Measurements from ENCODE around the gene RSU1. TPM values are rescaled to one million over a fixed set of nuclear protein-coding genes. Genes with fewer than 3 reads are reported as not detected.

Gene RSU1
- total RNA-seq, 1 experiment from 2014 or later: 54.4 TPM

DNA sequence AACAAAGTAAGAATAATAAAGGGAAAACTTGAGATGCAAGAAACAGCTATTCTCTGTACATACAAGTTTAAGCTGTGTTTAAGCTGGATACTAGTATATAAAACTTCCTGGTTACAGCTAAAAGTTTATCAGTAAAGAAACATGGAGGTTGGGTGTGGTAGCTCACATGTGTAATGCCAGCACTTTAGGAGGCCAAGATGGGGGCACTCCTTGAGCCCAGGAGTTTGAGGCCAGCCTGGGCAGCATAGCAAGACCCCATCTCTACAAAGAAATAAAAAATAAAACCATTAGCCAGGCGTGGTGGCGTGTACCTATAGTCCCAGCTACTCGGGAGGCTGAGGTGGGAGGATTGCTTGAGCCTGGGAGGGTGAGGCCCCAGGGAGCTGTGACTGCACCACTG lies 3.2 kb downstream of the RSU1 start:
- intact Hi-C loops (cut with micrococcal nuclease): no loop called here
- Mint-ChIP-seq H3K4me3 (ENCODE audit: unreplicated experiment) (no peak overlapping the region), H3K27me3 (ENCODE audit: insufficient read depth, unreplicated experiment) (no peaks in the 10 kb centered on the region), H3K27ac (ENCODE audit: low read depth, unreplicated experiment) (peak overlapping the region; percentile 27), H3K9me3 (ENCODE audit: unreplicated experiment) (no peaks in the 10 kb centered on the region), H3K4me1 (ENCODE audit: insufficient read depth, unreplicated experiment) (peaks cover 17% of the 10 kb centered on the region), H3K36me3 (ENCODE audit: insufficient read depth, unreplicated experiment) (peaks cover 14% of the 10 kb centered on the region)
- BruUV-seq (replicated peaks): no TSS peak
- TF ChIP-seq, protein P1, sequence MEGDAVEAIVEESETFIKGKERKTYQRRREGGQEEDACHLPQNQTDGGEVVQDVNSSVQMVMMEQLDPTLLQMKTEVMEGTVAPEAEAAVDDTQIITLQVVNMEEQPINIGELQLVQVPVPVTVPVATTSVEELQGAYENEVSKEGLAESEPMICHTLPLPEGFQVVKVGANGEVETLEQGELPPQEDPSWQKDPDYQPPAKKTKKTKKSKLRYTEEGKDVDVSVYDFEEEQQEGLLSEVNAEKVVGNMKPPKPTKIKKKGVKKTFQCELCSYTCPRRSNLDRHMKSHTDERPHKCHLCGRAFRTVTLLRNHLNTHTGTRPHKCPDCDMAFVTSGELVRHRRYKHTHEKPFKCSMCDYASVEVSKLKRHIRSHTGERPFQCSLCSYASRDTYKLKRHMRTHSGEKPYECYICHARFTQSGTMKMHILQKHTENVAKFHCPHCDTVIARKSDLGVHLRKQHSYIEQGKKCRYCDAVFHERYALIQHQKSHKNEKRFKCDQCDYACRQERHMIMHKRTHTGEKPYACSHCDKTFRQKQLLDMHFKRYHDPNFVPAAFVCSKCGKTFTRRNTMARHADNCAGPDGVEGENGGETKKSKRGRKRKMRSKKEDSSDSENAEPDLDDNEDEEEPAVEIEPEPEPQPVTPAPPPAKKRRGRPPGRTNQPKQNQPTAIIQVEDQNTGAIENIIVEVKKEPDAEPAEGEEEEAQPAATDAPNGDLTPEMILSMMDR (IDR thresholded peaks at IDR 0.05; ENCODE audit: unreplicated experiment): no peak
- ChIA-PET POLR2A (interaction anchor here (0.9 kb wide), 1 partner anchor 402 kb away, joined by 3 read pairs; no protein-coding TSS in a partner anchor), CTCF (interaction anchor here (0.6 to 1.1 kb wide), 4 partner anchors 14 to 343 kb away, joined by 3 to 7 read pairs (median 4); no protein-coding TSS in a partner anchor)
- DNase-seq (ENCODE audit: unreplicated experiment): no peak

DNA sequence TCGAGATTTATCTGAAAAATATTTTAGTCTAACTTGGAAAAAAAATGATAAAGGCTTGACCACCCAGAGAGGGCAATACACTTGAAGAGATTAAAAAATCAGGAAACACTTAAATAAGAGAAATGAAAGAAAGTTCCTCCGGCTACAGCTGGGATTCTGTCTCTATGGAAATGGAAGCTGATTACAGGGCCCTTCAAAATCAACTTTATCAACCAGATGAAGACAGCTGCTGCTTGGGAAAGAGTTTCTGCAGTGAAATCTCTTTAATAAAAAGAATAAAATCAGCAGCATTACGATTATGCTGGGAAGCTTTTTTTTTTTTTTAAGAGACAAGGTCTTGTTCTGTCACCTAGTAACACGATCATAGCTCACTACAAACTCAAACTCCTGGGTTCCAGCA lies 4.5 kb downstream of the RSU1 start:
- POLR2A ChIA-PET: interaction anchor here (0.6 to 1.2 kb wide), 3 partner anchors 71 to 785 kb away, joined by 3 to 4 read pairs (median 3); no protein-coding TSS in a partner anchor
- Mint-ChIP-seq H3K36me3 (ENCODE audit: insufficient read depth, unreplicated experiment) (peaks cover 14% of the 10 kb centered on the region), H3K9me3 (ENCODE audit: unreplicated experiment) (no peaks in the 10 kb centered on the region), H3K4me3 (ENCODE audit: unreplicated experiment) (no peak overlapping the region), H3K27me3 (ENCODE audit: insufficient read depth, unreplicated experiment) (no peaks in the 10 kb centered on the region), H3K4me1 (ENCODE audit: insufficient read depth, unreplicated experiment) (peaks cover 17% of the 10 kb centered on the region), H3K27ac (ENCODE audit: low read depth, unreplicated experiment) (no peak overlapping the region)
- DNase-seq (ENCODE audit: unreplicated experiment): no peak
- TF ChIP-seq, protein P1 (IDR thresholded peaks at IDR 0.05; ENCODE audit: unreplicated experiment): no peak
- no TSS peak for BruUV-seq (replicated peaks)
- intact Hi-C loops (cut with micrococcal nuclease): no loop called here
- CTCF ChIA-PET: interaction anchor here (0.6 to 1.4 kb wide), 5 partner anchors 401 to 867 kb away, joined by 3 to 5 read pairs (median 4); no protein-coding TSS in a partner anchor

DNA sequence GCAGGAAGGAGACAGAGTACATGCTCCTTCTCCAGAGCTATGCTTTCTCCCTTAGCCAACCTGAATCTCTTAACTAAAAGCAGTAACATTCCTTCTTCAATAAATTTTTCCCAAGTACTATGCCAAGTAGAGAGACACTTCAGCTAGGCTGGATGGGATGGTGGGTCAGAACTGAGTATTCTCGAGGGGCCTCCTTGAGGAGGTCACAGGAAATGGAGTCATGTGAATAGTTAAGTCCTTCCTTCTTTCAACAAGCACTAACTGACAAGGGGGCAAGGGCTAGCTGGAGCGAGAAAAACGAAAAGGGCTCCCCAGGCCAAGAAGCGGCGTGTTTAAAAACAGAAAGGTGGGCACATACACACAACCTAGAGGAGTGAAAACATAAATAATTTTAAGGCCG lies 5.5 kb downstream of the RSU1 start:
- H3K36me3 Mint-ChIP-seq (ENCODE audit: insufficient read depth, unreplicated experiment): peaks cover 14% of the 10 kb centered on the region
- no peak overlapping the region for H3K4me3 Mint-ChIP-seq (ENCODE audit: unreplicated experiment)
- ChIA-PET CTCF (interaction anchor here (0.6 to 1.4 kb wide), 3 partner anchors 445 to 933 kb away, joined by 3 to 5 read pairs (median 4); no protein-coding TSS in a partner anchor), POLR2A (no interaction called here)
- TF ChIP-seq, protein P1 (IDR thresholded peaks at IDR 0.05; ENCODE audit: unreplicated experiment): no peak
- no peaks in the 10 kb centered on the region for H3K9me3 Mint-ChIP-seq (ENCODE audit: unreplicated experiment)
- H3K27ac Mint-ChIP-seq (ENCODE audit: low read depth, unreplicated experiment): no peak overlapping the region
- DNase-seq (ENCODE audit: unreplicated experiment): no peak
- intact Hi-C loops (cut with micrococcal nuclease): no loop called here
- H3K27me3 Mint-ChIP-seq (ENCODE audit: insufficient read depth, unreplicated experiment): no peaks in the 10 kb centered on the region
- peaks cover 17% of the 10 kb centered on the region for H3K4me1 Mint-ChIP-seq (ENCODE audit: insufficient read depth, unreplicated experiment)
- no TSS peak for BruUV-seq (replicated peaks)

DNA sequence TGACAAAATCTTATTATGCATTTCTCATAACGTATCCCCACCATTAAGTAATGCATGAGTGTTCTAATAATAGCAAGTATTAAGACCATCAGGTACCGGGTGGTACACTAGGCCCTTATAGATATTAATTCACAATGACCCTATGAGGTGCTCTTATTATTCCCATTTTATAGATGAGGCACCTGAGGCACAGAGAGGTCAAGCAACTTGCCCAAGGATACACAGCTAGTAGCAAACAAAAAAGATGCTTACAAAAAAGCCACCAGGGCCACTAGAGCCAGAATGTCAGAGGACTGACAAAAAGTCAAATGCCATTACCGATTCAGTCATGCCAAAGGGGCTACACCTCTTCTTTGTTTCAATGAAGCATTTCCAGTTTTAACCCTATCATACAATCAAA lies 5.9 kb downstream of the RSU1 start:
- H3K36me3 Mint-ChIP-seq (ENCODE audit: insufficient read depth, unreplicated experiment): peaks cover 14% of the 10 kb centered on the region
- no peaks in the 10 kb centered on the region for H3K27me3 Mint-ChIP-seq (ENCODE audit: insufficient read depth, unreplicated experiment)
- no TSS peak for BruUV-seq (replicated peaks)
- no peaks in the 10 kb centered on the region for H3K9me3 Mint-ChIP-seq (ENCODE audit: unreplicated experiment)
- intact Hi-C loops (cut with micrococcal nuclease): no loop called here
- TF ChIP-seq, protein P1 (IDR thresholded peaks at IDR 0.05; ENCODE audit: unreplicated experiment): no peak
- ChIA-PET POLR2A (no interaction called here), CTCF (interaction anchor here (0.6 to 1.0 kb wide), 2 partner anchors 859 to 932 kb away, joined by 3 to 5 read pairs; no protein-coding TSS in a partner anchor)
- no peak for DNase-seq (ENCODE audit: unreplicated experiment)
- H3K27ac Mint-ChIP-seq (ENCODE audit: low read depth, unreplicated experiment): no peak overlapping the region
- H3K4me3 Mint-ChIP-seq (ENCODE audit: unreplicated experiment): no peak overlapping the region
- peaks cover 15% of the 10 kb centered on the region for H3K4me1 Mint-ChIP-seq (ENCODE audit: insufficient read depth, unreplicated experiment)
